GM12892 (cell line): ENCODE results near the gene LDLRAD3.

Experiments
- POLR2A ChIP-seq: IDR thresholded peaks from 2 replicates; pipeline ENCODE4 v1.6.1; 2011; ENCODE audit warnings: low read depth, low read length, control low read depth
- POLR2AphosphoS5 ChIP-seq: IDR thresholded peaks from 2 replicates; pipeline ENCODE4 v1.6.1; 2011; ENCODE audit warnings: low read depth, low read length, control low read depth

DNA sequence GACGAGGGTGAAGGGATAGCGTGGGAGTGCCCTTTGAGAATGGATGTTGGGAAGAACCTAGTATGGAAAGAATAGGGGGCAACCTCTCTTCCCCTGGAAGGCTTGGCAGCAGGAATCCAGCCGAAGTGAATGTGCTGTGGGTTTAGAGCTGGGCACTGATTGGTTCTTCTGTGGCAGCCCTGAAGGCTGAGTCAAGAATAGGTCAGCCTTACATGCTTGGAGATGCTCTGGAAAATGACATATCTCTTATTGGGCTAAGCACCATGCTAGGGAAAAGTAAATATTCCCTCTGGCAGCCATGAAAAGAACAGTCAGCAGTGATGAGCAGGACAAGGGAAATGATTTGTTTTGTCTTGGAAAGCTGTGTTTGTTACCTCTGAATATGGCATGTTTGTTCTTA is 195.9 kb downstream of the LDLRAD3 start:
- TF ChIP-seq POLR2A (no peak), POLR2AphosphoS5 (no peak)
